Kidney glomerular epithelial cell (primary cell): ENCODE results near the gene NXPH2.

ENCODE experiments used
- DNase-seq: peaks from one replicate; lab custom pipeline; 2025; lab: John Stamatoyannopoulos, UW

Gene NXPH2

GRCh38 chr2:138779781-138780445 is at the start of gene NXPH2:
Gene NXPH2, minus strand, starts transcription at chr2:138780390. Its CDS starts 149 bp downstream, at chr2:138780241.
- no peak for DNase-seq

GRCh38 chr2:138829326-138829919 is 49.2 kb upstream of the NXPH2 start:
- DNase-seq = no peak

GRCh38 chr2:138827426-138828054 is 47.4 kb upstream of the NXPH2 start:
- DNase-seq = peak; percentile 73

GRCh38 chr2:138823666-138824065 is 43.5 kb upstream of the NXPH2 start:
- DNase-seq = no peak

GRCh38 chr2:138819964-138820363 is 39.8 kb upstream of the NXPH2 start:
- DNase-seq = no peak

- no peak for DNase-seq
Observed at GRCh38 chr2:138818556-138818955, 38.4 kb upstream of the NXPH2 start.

GRCh38 chr2:138814123-138814898 is 34.1 kb upstream of the NXPH2 start:
- DNase-seq = no peak

- peak; percentile 30 for DNase-seq
Observed at GRCh38 chr2:138811431-138811830, 31.2 kb upstream of the NXPH2 start.

- no peak for DNase-seq
Observed at GRCh38 chr2:138794724-138795123, 14.5 kb upstream of the NXPH2 start.

GRCh38 chr2:138787053-138787666 is 7.0 kb upstream of the NXPH2 start:
- DNase-seq = peak; percentile 40

GRCh38 chr2:138782383-138782782 is 2.2 kb upstream of the NXPH2 start:
- no peak for DNase-seq

GRCh38 chr2:138780908-138781307 is 718 bp upstream of the NXPH2 start:
- no peak for DNase-seq

GRCh38 chr2:138780446-138780880 is 273 bp upstream of the NXPH2 start:
- no peak for DNase-seq

- DNase-seq = no peak
Observed at GRCh38 chr2:138779406-138779780, 797 bp downstream of the NXPH2 start.

- DNase-seq = peak; percentile 87
Observed at GRCh38 chr2:138777996-138778395, 2.2 kb downstream of the NXPH2 start.

GRCh38 chr2:138775736-138776135 is 4.5 kb downstream of the NXPH2 start:
- DNase-seq = no peak

GRCh38 chr2:138771534-138771933 is 8.7 kb downstream of the NXPH2 start:
- no peak for DNase-seq

- DNase-seq = no peak
Observed at GRCh38 chr2:138767101-138767500, 13.1 kb downstream of the NXPH2 start.

GRCh38 chr2:138766464-138766863 is 13.7 kb downstream of the NXPH2 start:
- DNase-seq = no peak

GRCh38 chr2:138763971-138764370 is 16.2 kb downstream of the NXPH2 start:
- no peak for DNase-seq

- no peak for DNase-seq
Observed at GRCh38 chr2:138762533-138762932, 17.7 kb downstream of the NXPH2 start.

- no peak for DNase-seq
Observed at GRCh38 chr2:138760676-138761075, 19.5 kb downstream of the NXPH2 start.
